Measurements from ENCODE around the gene LRRFIP2.
"Not testable (repeated sequence)": the region's sequence is repeated elsewhere in the genome, so short reads cannot be mapped to it uniquely, and the experiment has no call there.

Gene LRRFIP2

GRCh38 chr3:37054370-37054769, 120.0 kb downstream of the LRRFIP2 start:
- no peak for DNase-seq

GRCh38 chr3:37053753-37054152, 120.6 kb downstream of the LRRFIP2 start:
- DNase-seq: no peak

GRCh38 chr3:37053337-37053736, 121.0 kb downstream of the LRRFIP2 start:
- DNase-seq: no peak

GRCh38 chr3:37052860-37053259, 121.5 kb downstream of the LRRFIP2 start:
- no peak for DNase-seq

- DNase-seq: no peak
Measured at GRCh38 chr3:37050282-37050681, 124.1 kb downstream of the LRRFIP2 start.

GRCh38 chr3:37042712-37043111, 131.7 kb downstream of the LRRFIP2 start:
- not testable (repeated sequence) for DNase-seq

- no peak for DNase-seq
Measured at GRCh38 chr3:37041546-37042195, 132.7 kb downstream of the LRRFIP2 start.

GRCh38 chr3:37040231-37040630, 134.2 kb downstream of the LRRFIP2 start:
- no peak for DNase-seq

- DNase-seq: no peak
Measured at GRCh38 chr3:37039161-37039846, 135.1 kb downstream of the LRRFIP2 start.

- DNase-seq: no peak
Measured at GRCh38 chr3:37037352-37037751, 137.0 kb downstream of the LRRFIP2 start.

- no peak for DNase-seq
Measured at GRCh38 chr3:37032961-37033360, 141.4 kb downstream of the LRRFIP2 start.

- DNase-seq: no peak
Measured at GRCh38 chr3:37031096-37031682, 143.2 kb downstream of the LRRFIP2 start.

- DNase-seq: no peak
Measured at GRCh38 chr3:37030588-37030987, 143.8 kb downstream of the LRRFIP2 start.

- DNase-seq: no peak
Measured at GRCh38 chr3:37029516-37030163, 144.7 kb downstream of the LRRFIP2 start.

- DNase-seq: no peak
Measured at GRCh38 chr3:37029111-37029510, 145.3 kb downstream of the LRRFIP2 start.

- no peak for DNase-seq
Measured at GRCh38 chr3:37028329-37028728, 146.1 kb downstream of the LRRFIP2 start.

- no peak for DNase-seq
Measured at GRCh38 chr3:37026851-37027250, 147.5 kb downstream of the LRRFIP2 start.

GRCh38 chr3:37025561-37026335, 148.6 kb downstream of the LRRFIP2 start:
- DNase-seq: no peak

- DNase-seq: no peak
Measured at GRCh38 chr3:37024820-37025405, 149.5 kb downstream of the LRRFIP2 start.

- no peak for DNase-seq
Measured at GRCh38 chr3:37024092-37024491, 150.3 kb downstream of the LRRFIP2 start.

GRCh38 chr3:37017683-37018082, 156.7 kb downstream of the LRRFIP2 start:
- no peak for DNase-seq

GRCh38 chr3:37016903-37017302, 157.5 kb downstream of the LRRFIP2 start:
- no peak for DNase-seq

GRCh38 chr3:37015642-37016041, 158.7 kb downstream of the LRRFIP2 start:
- no peak for DNase-seq

Measured in T1000 (cell line).